Endothelial cell of coronary artery (primary cell): ENCODE measurements around the gene PIERCE2. TPM values are rescaled to one million over a fixed set of nuclear protein-coding genes. Genes with fewer than 3 reads are reported as not detected.

Experiments
- total RNA-seq: library from RNA; depleted of rRNA; stranded (reverse); fragments of >200 nt; gene quantifications from 2 replicates; pipeline ENCODE4 v1.2.3, GENCODE V29; 2014

Gene PIERCE2, protein sequence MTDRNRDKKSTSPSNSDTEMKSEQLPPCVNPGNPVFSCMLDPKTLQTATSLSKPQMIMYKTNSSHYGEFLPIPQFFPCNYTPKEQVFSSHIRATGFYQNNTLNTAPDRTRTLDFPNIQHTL
- total RNA-seq, result 0.94 and 1.3 TPM in 2 replicates

DNA sequence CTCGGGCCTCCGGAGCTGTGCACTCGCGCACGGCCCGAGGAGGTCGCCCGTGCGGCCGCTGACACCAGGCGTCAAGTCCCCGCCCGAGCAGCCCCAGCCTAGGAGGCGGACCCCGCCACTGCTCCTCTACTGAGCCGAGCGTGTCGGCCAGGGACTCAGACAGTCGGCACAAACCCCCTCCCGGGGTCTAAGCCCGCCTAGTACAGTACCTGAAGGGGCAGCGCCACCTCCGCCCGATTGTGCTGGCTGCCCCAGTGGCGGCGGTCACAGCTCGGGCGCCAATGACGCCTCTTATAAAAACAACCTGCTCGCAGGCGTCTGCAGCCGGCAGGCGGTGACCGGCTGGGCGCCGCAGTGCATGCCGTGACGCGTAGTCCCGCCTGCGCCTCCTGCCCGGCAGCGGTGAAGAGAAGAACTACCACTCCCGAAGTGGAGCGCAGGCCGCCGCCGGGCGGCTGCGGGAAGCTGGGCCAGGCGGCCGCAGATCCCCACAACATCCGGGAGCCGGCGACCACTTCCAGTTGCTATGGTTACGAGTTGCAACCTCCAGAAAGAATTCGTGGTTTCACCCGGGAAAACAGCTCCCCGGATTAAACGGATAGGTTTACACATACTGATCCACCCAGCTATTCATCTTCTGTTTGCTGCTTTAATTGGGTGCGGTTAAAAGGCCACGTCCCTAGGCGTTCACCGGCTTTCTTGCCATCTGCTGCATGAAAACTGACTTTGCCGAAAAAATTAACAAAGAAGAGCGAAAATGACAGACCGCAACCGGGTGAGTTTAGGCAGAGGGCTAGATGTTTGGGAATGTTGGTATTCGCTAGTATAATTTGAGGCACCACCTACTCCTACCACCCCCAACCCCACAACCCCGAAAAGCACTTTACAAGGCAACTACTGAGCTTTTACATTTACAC, at the start of gene PIERCE2, which contains the start of gene CCPG1:
PIERCE2 (plus strand) TSS at position 484 of the 917 bp plus-strand sequence; CDS start at position 758, 274 bp downstream.
CCPG1 (minus strand) TSS at position 348 of the 917 bp plus-strand sequence. CDS start 18,935 bp downstream, outside the sequence.

Other genes starting within 250 kb of the PIERCE2 start
- gene RSL24D1, start 211.6 kb upstream of the PIERCE2 start, total RNA-seq, result 69.5 and 87.1 TPM in 2 replicates
- gene RAB27A, start 118.7 kb upstream of the PIERCE2 start, total RNA-seq, result 6.7 and 8.4 TPM in 2 replicates
- 5.3 and 5.9 TPM in 2 replicates for gene PIGBOS1, start 89.4 kb upstream of the PIERCE2 start, total RNA-seq
- 7.4 and 7.8 TPM in 2 replicates for gene PIGB, start 89.3 kb upstream of the PIERCE2 start, total RNA-seq
- 34.8 and 61.0 TPM in 2 replicates for gene CCPG1, start 136 bp upstream of the PIERCE2 start, total RNA-seq
- 3.0 and 3.5 TPM in 2 replicates for gene DNAAF4, start 99.7 kb downstream of the PIERCE2 start, total RNA-seq
- 0.27 and 1.7 TPM in 2 replicates for gene PYGO1, start 179.8 kb downstream of the PIERCE2 start, total RNA-seq